Urinary bladder (tissue), 4 donors: ENCODE results near the gene EHMT2. TPM values are rescaled to one million over a fixed set of nuclear protein-coding genes. Genes with fewer than 3 reads are reported as not detected.

Source experiments
- DNase-seq: peaks from one replicate; pipeline ENCODE4 v3.0.0-alpha.2; 2015; ENCODE audit errors: extremely low spot score
- H3K27ac ChIP-seq: one replicate; pipeline ENCODE4 v1.5.1; 2013; ENCODE audit warnings: low read depth, mild to moderate bottlenecking, moderate library complexity
- H3K36me3 ChIP-seq: one replicate; pipeline ENCODE4 v1.6.1; 2013; ENCODE audit warnings: mild to moderate bottlenecking, moderate library complexity; ENCODE audit not compliant: insufficient read depth
- H3K4me1 ChIP-seq: one replicate; pipeline ENCODE4 v1.6.1; 2013; ENCODE audit warnings: mild to moderate bottlenecking, moderate library complexity; ENCODE audit not compliant: insufficient read depth
- H3K4me3 ChIP-seq: one replicate; pipeline ENCODE4 v1.5.1; 2013; ENCODE audit warnings: low read depth, low read length
- WGBS: extraction: QIAGEN DNeasy Blood & Tissue Kit; methylation state at CpG from one replicate; pipeline ENCODE4 v1.1.7; 2013; 5-methylcytosine and 5-hydroxymethylcytosine counted together
- polyA plus RNA-seq: library from polyadenylated mRNA; stranded (reverse); fragments of 200-250 nt; gene quantifications from one replicate; pipeline ENCODE4 v1.2.3, GENCODE V29; 2013
- total RNA-seq: library from RNA; depleted of rRNA; stranded (reverse); fragments of >200 nt; gene quantifications from one replicate; pipeline ENCODE4 v1.2.3, GENCODE V29; 2014
- donor health status: healthy with polysubstance abuse.
- donor health status: healthy.

The EHMT2 gene
- total and polyA plus RNA-seq, 2 donors: 33.1 to 45.5 TPM

GRCh38 chr6:31896493-31896855 lies 1.0 kb downstream of the EHMT2 start:
- Histone ChIP-seq H3K4me3 (peak overlapping the region; percentile 99), H3K4me1 (no peaks in the 10 kb centered on the region), H3K27ac (no peak overlapping the region), H3K36me3 (no peaks in the 10 kb centered on the region)
- 38% methylated on average over 4 of the region's 4 CpGs for WGBS
- DNase-seq: no peak

GRCh38 chr6:31892821-31893220 lies 4.7 kb downstream of the EHMT2 start:
- no peak for DNase-seq
- H3K36me3 ChIP-seq: peaks cover 6% of the 10 kb centered on the region
- H3K27ac ChIP-seq: no peak overlapping the region
- no peaks in the 10 kb centered on the region for H3K4me1 ChIP-seq
- 85% methylated on average over 6 of the region's 6 CpGs for WGBS
- H3K4me3 ChIP-seq: no peak overlapping the region

GRCh38 chr6:31889331-31889972 lies 8.0 kb downstream of the EHMT2 start:
- no peak for DNase-seq
- Histone ChIP-seq H3K36me3 (peaks cover 7% of the 10 kb centered on the region), H3K4me3 (no peak overlapping the region), H3K27ac (no peak overlapping the region), H3K4me1 (no peaks in the 10 kb centered on the region)
- 93% methylated on average over 3 of the region's 3 CpGs for WGBS

GRCh38 chr6:31888276-31889258 lies 8.9 kb downstream of the EHMT2 start:
- no peak overlapping the region for H3K27ac ChIP-seq
- no peak for DNase-seq
- WGBS: 78% methylated on average over 43 of the region's 43 CpGs

GRCh38 chr6:31887173-31888007 lies 10.1 kb downstream of the EHMT2 start:
- no peak for DNase-seq
- no peak overlapping the region for H3K4me3 ChIP-seq
- no peaks in the 10 kb centered on the region for H3K4me1 ChIP-seq
- WGBS: 91% methylated on average over 19 of the region's 19 CpGs
- peaks cover 10% of the 10 kb centered on the region for H3K36me3 ChIP-seq
- H3K27ac ChIP-seq: no peak overlapping the region

More at GRCh38 chr6:31888276-31889258, 8.9 kb downstream of the EHMT2 start:
- Histone ChIP-seq H3K4me1 (no peaks in the 10 kb centered on the region), H3K36me3 (peaks cover 7% of the 10 kb centered on the region), H3K4me3 (no peak overlapping the region)

- Histone ChIP-seq H3K27ac (no peak overlapping the region), H3K4me3 (no peak overlapping the region), H3K4me1 (no peaks in the 10 kb centered on the region), H3K36me3 (peaks cover 10% of the 10 kb centered on the region)
- no peak for DNase-seq
- WGBS: 87% methylated on average over 18 of the region's 18 CpGs
Observed at GRCh38 chr6:31886541-31886991, 10.9 kb downstream of the EHMT2 start.

GRCh38 chr6:31884528-31885035 lies 12.9 kb downstream of the EHMT2 start:
- no peak for DNase-seq
- no peak overlapping the region for H3K27ac ChIP-seq
- 95% methylated on average over 22 of the region's 22 CpGs for WGBS
- no peaks in the 10 kb centered on the region for H3K4me1 ChIP-seq
- no peak overlapping the region for H3K4me3 ChIP-seq
- peaks cover 12% of the 10 kb centered on the region for H3K36me3 ChIP-seq

GRCh38 chr6:31883676-31884075 lies 13.8 kb downstream of the EHMT2 start:
- WGBS: 90% methylated on average over 12 of the region's 12 CpGs
- no peak for DNase-seq
- Histone ChIP-seq H3K4me1 (no peaks in the 10 kb centered on the region), H3K27ac (no peak overlapping the region), H3K4me3 (no peak overlapping the region), H3K36me3 (peaks cover 10% of the 10 kb centered on the region)

- H3K4me1 ChIP-seq: no peaks in the 10 kb centered on the region
- H3K27ac ChIP-seq: no peak overlapping the region
- H3K36me3 ChIP-seq: peaks cover 6% of the 10 kb centered on the region
- DNase-seq: no peak
- no peak overlapping the region for H3K4me3 ChIP-seq
- 96% methylated on average over 5 of the region's 6 CpGs for WGBS
Observed at GRCh38 chr6:31882344-31882743, 15.2 kb downstream of the EHMT2 start.

GRCh38 chr6:31881136-31881859 lies 16.2 kb downstream of the EHMT2 start:
- DNase-seq: no peak
- 83% methylated on average over 9 of the region's 9 CpGs for WGBS
- Histone ChIP-seq H3K27ac (no peak overlapping the region), H3K4me3 (no peak overlapping the region), H3K4me1 (no peaks in the 10 kb centered on the region), H3K36me3 (peaks cover 6% of the 10 kb centered on the region)

- 86% methylated on average over 10 of the region's 10 CpGs for WGBS
- peaks cover 6% of the 10 kb centered on the region for H3K36me3 ChIP-seq
Observed at GRCh38 chr6:31880616-31881015, 16.9 kb downstream of the EHMT2 start.

GRCh38 chr6:31879901-31880300 lies 17.6 kb downstream of the EHMT2 start:
- H3K4me3 ChIP-seq: no peak overlapping the region
- WGBS: 67% methylated on average over 10 of the region's 10 CpGs
- no peak for DNase-seq
- H3K27ac ChIP-seq: no peak overlapping the region
- H3K36me3 ChIP-seq: peaks cover 6% of the 10 kb centered on the region
- H3K4me1 ChIP-seq: no peaks in the 10 kb centered on the region

More at GRCh38 chr6:31880616-31881015, 16.9 kb downstream of the EHMT2 start:
- Histone ChIP-seq H3K27ac (no peak overlapping the region), H3K4me3 (no peak overlapping the region), H3K4me1 (no peaks in the 10 kb centered on the region)
- DNase-seq: no peak
